PFSK-1 (cell line): Measurements from ENCODE around the gene INPP4A.

Experiments used
- FOXP2 ChIP-seq: optimal IDR thresholded peaks from 2 replicates; pipeline ENCODE3; 2011; ENCODE audit warnings: borderline replicate concordance, control low read depth, inconsistent platforms; ENCODE audit not compliant: insufficient read depth; ENCODE audit errors: extremely low read length, extremely low read depth
- POLR2AphosphoS5 ChIP-seq: IDR thresholded peaks from 2 replicates; pipeline ENCODE4 v1.6.1; 2012; ENCODE audit warnings: low read depth, mild to moderate bottlenecking, control low read depth, low read length, moderate library complexity
- SIN3A ChIP-seq: IDR thresholded peaks from 2 replicates; pipeline ENCODE4 v1.6.1; 2012; ENCODE audit warnings: mild to moderate bottlenecking, low read length, moderate library complexity, borderline replicate concordance; ENCODE audit not compliant: insufficient read depth
- TAF1 ChIP-seq: IDR thresholded peaks from 2 replicates; pipeline ENCODE4 v1.6.1; 2012; ENCODE audit warnings: low read length, control low read depth, borderline replicate concordance; ENCODE audit not compliant: insufficient read depth
- TF ChIP-seq, protein P1 (sequence below), 2 experiments: IDR thresholded peaks; 2 replicates each; pipeline versions ENCODE4 v1.6.1 to v1.8.0; 2011 to 2012; ENCODE audit warnings: low read depth in 2 of 2, low read length in 2 of 2, control low read depth in 1 of 2, inconsistent platforms in 1 of 2, mild to moderate bottlenecking in 1 of 2, moderate library complexity in 1 of 2; ENCODE audit not compliant: insufficient read depth in 1 of 2

DNA sequence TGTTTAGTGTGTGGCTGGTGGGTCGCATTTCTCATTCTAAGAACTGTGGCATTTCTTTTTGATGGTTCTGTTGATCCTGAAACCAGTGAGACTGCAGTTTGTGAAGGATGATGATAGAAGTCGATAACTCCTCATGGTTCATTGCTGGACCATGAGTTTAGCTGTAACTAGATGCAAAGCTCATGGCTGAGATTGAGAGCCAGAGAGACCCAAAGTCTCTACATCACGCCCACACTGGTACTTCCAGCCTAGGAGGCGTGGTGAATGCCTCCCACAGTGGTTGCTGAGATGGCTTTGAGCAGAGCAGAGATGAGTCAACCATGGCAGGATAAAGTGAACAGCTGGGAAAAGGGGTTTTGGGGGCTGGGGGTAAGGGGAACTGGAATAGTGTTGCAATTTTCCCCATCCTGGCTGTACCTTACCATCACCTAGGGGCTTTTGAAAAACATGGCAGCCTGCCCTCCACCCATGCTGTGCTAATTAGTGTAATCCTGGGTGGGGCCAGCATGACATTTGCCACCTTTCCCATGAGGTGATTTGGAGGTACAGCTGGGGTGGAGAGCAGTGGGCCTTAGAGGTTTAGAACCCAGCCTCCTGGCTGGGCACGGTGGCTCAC is 24.1 kb downstream of the INPP4A start:
- no peak for TF ChIP-seq POLR2AphosphoS5
- TF ChIP-seq TAF1 = no peak
- no peak for TF ChIP-seq SIN3A
- TF ChIP-seq, protein P1, sequence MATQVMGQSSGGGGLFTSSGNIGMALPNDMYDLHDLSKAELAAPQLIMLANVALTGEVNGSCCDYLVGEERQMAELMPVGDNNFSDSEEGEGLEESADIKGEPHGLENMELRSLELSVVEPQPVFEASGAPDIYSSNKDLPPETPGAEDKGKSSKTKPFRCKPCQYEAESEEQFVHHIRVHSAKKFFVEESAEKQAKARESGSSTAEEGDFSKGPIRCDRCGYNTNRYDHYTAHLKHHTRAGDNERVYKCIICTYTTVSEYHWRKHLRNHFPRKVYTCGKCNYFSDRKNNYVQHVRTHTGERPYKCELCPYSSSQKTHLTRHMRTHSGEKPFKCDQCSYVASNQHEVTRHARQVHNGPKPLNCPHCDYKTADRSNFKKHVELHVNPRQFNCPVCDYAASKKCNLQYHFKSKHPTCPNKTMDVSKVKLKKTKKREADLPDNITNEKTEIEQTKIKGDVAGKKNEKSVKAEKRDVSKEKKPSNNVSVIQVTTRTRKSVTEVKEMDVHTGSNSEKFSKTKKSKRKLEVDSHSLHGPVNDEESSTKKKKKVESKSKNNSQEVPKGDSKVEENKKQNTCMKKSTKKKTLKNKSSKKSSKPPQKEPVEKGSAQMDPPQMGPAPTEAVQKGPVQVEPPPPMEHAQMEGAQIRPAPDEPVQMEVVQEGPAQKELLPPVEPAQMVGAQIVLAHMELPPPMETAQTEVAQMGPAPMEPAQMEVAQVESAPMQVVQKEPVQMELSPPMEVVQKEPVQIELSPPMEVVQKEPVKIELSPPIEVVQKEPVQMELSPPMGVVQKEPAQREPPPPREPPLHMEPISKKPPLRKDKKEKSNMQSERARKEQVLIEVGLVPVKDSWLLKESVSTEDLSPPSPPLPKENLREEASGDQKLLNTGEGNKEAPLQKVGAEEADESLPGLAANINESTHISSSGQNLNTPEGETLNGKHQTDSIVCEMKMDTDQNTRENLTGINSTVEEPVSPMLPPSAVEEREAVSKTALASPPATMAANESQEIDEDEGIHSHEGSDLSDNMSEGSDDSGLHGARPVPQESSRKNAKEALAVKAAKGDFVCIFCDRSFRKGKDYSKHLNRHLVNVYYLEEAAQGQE (IDR thresholded peaks at IDR 0.05; ENCODE audit: insufficient read depth in 1 of 2, low read depth in 2 of 2, low read length in 2 of 2) = no peak
- TF ChIP-seq FOXP2 = no peak
